Hepatocyte (in vitro differentiated cells): ENCODE data around the gene TANGO2. TPM values are rescaled to one million over a fixed set of nuclear protein-coding genes. Genes with fewer than 3 reads are reported as not detected.
A peak's percentile ranks its signal among the peaks of the same experiment; 100 is the strongest.

Experiments used
- DNase-seq: peaks from one replicate; pipeline ENCODE4 v3.0.0-alpha.2; 2016; ENCODE audit warnings: low spot score
- H2AFZ ChIP-seq: fragments of 200-600 bp; sonication (generic); 2 replicates; pipeline ENCODE4 v1.6.0; 2016; ENCODE audit warnings: antibody characterized with exemption, mild to moderate bottlenecking
- H3K27ac ChIP-seq: fragments of 200-600 bp; sonication (generic); 2 replicates; pipeline ENCODE4 v1.5.1; 2016; ENCODE audit warnings: mild to moderate bottlenecking
- H3K27me3 ChIP-seq: fragments of 200-600 bp; sonication (generic); 2 replicates; pipeline ENCODE4 v1.6.1; 2016
- H3K36me3 ChIP-seq: fragments of 200-600 bp; sonication (generic); replicated peaks from 2 replicates; pipeline ENCODE4 v1.5.1; 2016; ENCODE audit warnings: low read depth; ENCODE audit not compliant: insufficient read depth
- H3K4me1 ChIP-seq: fragments of 200-600 bp; sonication (generic); 2 replicates; pipeline ENCODE4 v1.5.1; 2016; ENCODE audit warnings: mild to moderate bottlenecking, moderate library complexity; ENCODE audit not compliant: insufficient read depth
- H3K4me2 ChIP-seq: fragments of 200-600 bp; sonication (generic); 2 replicates; pipeline ENCODE4 v1.6.0; 2016
- H3K4me3 ChIP-seq: fragments of 200-600 bp; sonication (generic); 2 replicates; pipeline ENCODE4 v1.5.1; 2016; ENCODE audit warnings: mild to moderate bottlenecking
- H3K79me2 ChIP-seq: fragments of 200-600 bp; sonication (generic); 2 replicates; pipeline ENCODE4 v1.6.0; 2017; ENCODE audit warnings: mild to moderate bottlenecking
- H3K9me2 ChIP-seq: fragments of 200-600 bp; sonication (generic); replicated peaks from 2 replicates; pipeline ENCODE4 v1.6.0; 2017; ENCODE audit warnings: mild to moderate bottlenecking; ENCODE audit not compliant: insufficient read depth
- H3K9me3 ChIP-seq: fragments of 200-600 bp; sonication (generic); 2 replicates; pipeline ENCODE4 v1.5.1; 2016; ENCODE audit warnings: low read depth, mild to moderate bottlenecking
- H4K20me1 ChIP-seq: fragments of 200-600 bp; sonication (generic); 2 replicates; pipeline ENCODE4 v1.6.0; 2016; ENCODE audit warnings: mild to moderate bottlenecking; ENCODE audit not compliant: insufficient read depth, poor library complexity, severe bottlenecking
- EZH2 ChIP-seq: fragments of 200-600 bp; sonication (generic); IDR thresholded peaks from 2 replicates; pipeline ENCODE4 v1.6.1; 2016; ENCODE audit warnings: antibody characterized with exemption, mild to moderate bottlenecking, borderline replicate concordance
- EZH2phosphoT487 ChIP-seq: fragments of 200-600 bp; sonication (generic); IDR thresholded peaks from one replicate; pipeline ENCODE4 v1.6.1; 2018; ENCODE audit warnings: antibody characterized with exemption, mild to moderate bottlenecking, low read depth, moderate library complexity; ENCODE audit not compliant: unreplicated experiment, severe bottlenecking
- WGBS: methylation state at CpG from one replicate; pipeline ENCODE4 v1.1.6; 2016; ENCODE audit warnings: low lambda C conversion rate; ENCODE audit errors: missing lambda C conversion rate; 5-methylcytosine and 5-hydroxymethylcytosine counted together
- polyA plus RNA-seq: library from polyadenylated mRNA; unstranded; fragments of >200 nt; fragmentation: Nextera tagmentation; extraction: Ambion mirVana; gene quantifications from 2 replicates; pipeline ENCODE4 v1.2.1, GENCODE V29; 2016
- total RNA-seq: library from RNA; depleted of rRNA; stranded (reverse); fragments of >200 nt; gene quantifications from 2 replicates; pipeline ENCODE4 v1.2.3, GENCODE V29; 2014
- TF ChIP-seq, protein P1 (sequence below): fragments of 200-600 bp; sonication (generic); IDR thresholded peaks from 2 replicates; pipeline ENCODE4 v1.5.1; 2016; ENCODE audit warnings: antibody characterized with exemption, mild to moderate bottlenecking; ENCODE audit not compliant: poor library complexity

The TANGO2 gene
- total and polyA plus RNA-seq, 2 experiments from 2014 or later, result 20.8 to 21.4 TPM

- peaks cover 16% of the 10 kb centered on the region for H3K4me1 ChIP-seq
- peaks cover 2% of the 10 kb centered on the region for H4K20me1 ChIP-seq
- no peaks in the 10 kb centered on the region for H3K9me2 ChIP-seq
- TF ChIP-seq EZH2 (no peak), EZH2phosphoT487 (no peak)
- TF ChIP-seq, protein P1, sequence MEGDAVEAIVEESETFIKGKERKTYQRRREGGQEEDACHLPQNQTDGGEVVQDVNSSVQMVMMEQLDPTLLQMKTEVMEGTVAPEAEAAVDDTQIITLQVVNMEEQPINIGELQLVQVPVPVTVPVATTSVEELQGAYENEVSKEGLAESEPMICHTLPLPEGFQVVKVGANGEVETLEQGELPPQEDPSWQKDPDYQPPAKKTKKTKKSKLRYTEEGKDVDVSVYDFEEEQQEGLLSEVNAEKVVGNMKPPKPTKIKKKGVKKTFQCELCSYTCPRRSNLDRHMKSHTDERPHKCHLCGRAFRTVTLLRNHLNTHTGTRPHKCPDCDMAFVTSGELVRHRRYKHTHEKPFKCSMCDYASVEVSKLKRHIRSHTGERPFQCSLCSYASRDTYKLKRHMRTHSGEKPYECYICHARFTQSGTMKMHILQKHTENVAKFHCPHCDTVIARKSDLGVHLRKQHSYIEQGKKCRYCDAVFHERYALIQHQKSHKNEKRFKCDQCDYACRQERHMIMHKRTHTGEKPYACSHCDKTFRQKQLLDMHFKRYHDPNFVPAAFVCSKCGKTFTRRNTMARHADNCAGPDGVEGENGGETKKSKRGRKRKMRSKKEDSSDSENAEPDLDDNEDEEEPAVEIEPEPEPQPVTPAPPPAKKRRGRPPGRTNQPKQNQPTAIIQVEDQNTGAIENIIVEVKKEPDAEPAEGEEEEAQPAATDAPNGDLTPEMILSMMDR, result no peak
- no peak overlapping the region for H3K27ac ChIP-seq
- no peak overlapping the region for H2AFZ ChIP-seq
- peaks cover 18% of the 10 kb centered on the region for H3K79me2 ChIP-seq
- H3K4me3 ChIP-seq, result no peak overlapping the region
- H3K27me3 ChIP-seq, result peaks cover 33% of the 10 kb centered on the region
- H3K36me3 ChIP-seq, result no peaks in the 10 kb centered on the region
- WGBS, result 84% methylated on average over 5 of the region's 5 CpGs
- no peak for DNase-seq
- H3K4me2 ChIP-seq, result no peak overlapping the region
- no peaks in the 10 kb centered on the region for H3K9me3 ChIP-seq
Observed at GRCh38 chr22:20018001-20018400, 2.9 kb upstream of the TANGO2 start.

GRCh38 chr22:20019661-20020532 lies 1.0 kb upstream of the TANGO2 start:
- H3K9me3 ChIP-seq, result no peaks in the 10 kb centered on the region
- no peaks in the 10 kb centered on the region for H3K9me2 ChIP-seq
- H3K4me2 ChIP-seq, result peak overlapping the region; percentile 97
- no peak for DNase-seq
- H3K27ac ChIP-seq, result no peak overlapping the region
- peaks cover 2% of the 10 kb centered on the region for H4K20me1 ChIP-seq
- H3K79me2 ChIP-seq, result peaks cover 21% of the 10 kb centered on the region
- no peak overlapping the region for H3K4me3 ChIP-seq
- H3K4me1 ChIP-seq, result peaks cover 16% of the 10 kb centered on the region
- peak overlapping the region; percentile 98 for H2AFZ ChIP-seq
- H3K27me3 ChIP-seq, result peaks cover 33% of the 10 kb centered on the region
- 87% methylated on average over 8 of the region's 8 CpGs for WGBS
- no peak for TF ChIP-seq EZH2
- no peak for TF ChIP-seq EZH2phosphoT487
- TF ChIP-seq, protein P1, result no peak
- no peaks in the 10 kb centered on the region for H3K36me3 ChIP-seq

DNA sequence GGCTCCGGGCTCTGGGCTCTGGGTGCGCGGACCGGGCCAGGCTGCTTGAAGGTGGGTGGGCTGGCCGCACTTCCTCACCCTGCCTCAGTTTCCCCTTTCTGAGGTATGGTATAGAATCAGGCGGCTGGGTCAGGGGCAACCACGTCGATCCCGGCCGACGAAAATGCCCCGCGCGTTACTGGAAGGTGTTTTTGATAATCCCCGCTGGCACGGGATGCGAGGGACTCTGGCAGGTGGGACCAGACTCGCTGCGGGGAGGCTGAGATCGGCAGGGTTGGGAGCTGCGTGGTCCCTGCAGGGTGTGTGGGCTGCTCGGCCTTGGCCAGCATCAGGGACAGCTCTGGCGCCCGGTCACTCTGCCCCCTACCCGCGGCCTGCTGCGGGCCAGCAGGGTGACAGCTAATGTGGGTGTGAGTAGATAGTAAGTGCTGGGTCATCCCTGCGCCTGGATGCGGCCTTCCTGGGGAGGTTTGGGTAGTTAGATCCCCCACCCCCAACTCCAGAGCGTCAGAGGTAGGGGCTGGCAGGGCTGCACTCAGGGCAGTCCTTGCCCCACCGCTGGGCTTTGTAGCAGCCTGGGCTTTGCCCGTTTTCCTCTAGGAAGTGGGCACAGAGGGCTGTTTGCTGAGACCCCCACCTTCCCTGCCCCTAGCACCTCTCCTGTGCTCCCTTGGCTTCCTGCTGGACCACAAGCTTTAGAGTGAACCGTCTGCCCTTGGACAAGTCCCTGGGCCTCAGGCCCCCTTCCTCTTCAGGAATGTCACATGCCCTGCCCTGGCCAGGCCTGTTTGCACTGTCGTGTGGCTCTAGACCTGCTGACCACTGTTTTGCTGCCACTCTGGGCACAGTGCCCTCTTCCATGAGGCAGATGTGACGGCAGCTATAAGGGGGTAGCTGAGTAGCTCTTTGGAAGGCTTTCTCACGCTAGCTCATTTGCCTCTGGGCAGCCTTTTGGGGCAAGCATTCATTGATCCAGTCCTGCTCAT lies 579 bp downstream of the TANGO2 start:
- H3K27me3 ChIP-seq, result peaks cover 23% of the 10 kb centered on the region
- TF ChIP-seq, protein P1, result no peak
- TF ChIP-seq EZH2 (no peak), EZH2phosphoT487 (no peak)
- H3K4me1 ChIP-seq, result peaks cover 16% of the 10 kb centered on the region
- peak overlapping the region; percentile 87 for H2AFZ ChIP-seq
- 10% methylated on average over 36 of the region's 36 CpGs for WGBS
- H3K79me2 ChIP-seq, result peaks cover 21% of the 10 kb centered on the region
- H3K4me2 ChIP-seq, result peak overlapping the region; percentile 96
- H3K9me3 ChIP-seq, result no peaks in the 10 kb centered on the region
- peaks cover 2% of the 10 kb centered on the region for H4K20me1 ChIP-seq
- peak overlapping the region; percentile 69 for H3K27ac ChIP-seq
- no peaks in the 10 kb centered on the region for H3K36me3 ChIP-seq
- peak; percentile 35 for DNase-seq
- H3K9me2 ChIP-seq, result no peaks in the 10 kb centered on the region
- peak overlapping the region; percentile 91 for H3K4me3 ChIP-seq
